T-cell (primary cell): ENCODE data around the gene TMEM44. TPM values are rescaled to one million over a fixed set of nuclear protein-coding genes. Genes with fewer than 3 reads are reported as not detected.

ENCODE experiments used
- ATAC-seq, 4 experiments: fragments of 200-7000 bp in 3 of 4; fragments of 150-1000 bp in 1 of 4; cut with Tn5 transposase; replicated peaks in 1 of 4; 1 replicate in 3 of 4; 2 replicates in 1 of 4; pipeline ENCODE4 v1.10.0; 2021; ENCODE audit warnings: moderate library complexity in 3 of 4, mild to moderate bottlenecking in 2 of 4, moderate number of reproducible peaks in 1 of 4
- CTCF ChIA-PET, 2 donors: fragments of 300-600 bp; sonication (Branson Sonifier 250); formaldehyde crosslinking; loops; one replicate each; lab custom pipeline; 2022; ENCODE audit warnings: antibody characterized with exemption in 2 of 2; lab: Charles Lee
- POLR2A ChIA-PET, 2 donors: fragments of 300-600 bp; sonication (Branson Sonifier 250); formaldehyde crosslinking; loops; one replicate each; lab custom pipeline; 2022; ENCODE audit warnings: antibody characterized with exemption in 2 of 2; lab: Charles Lee
- DNase-seq, 35 experiments: peaks; one replicate each; pipeline versions ENCODE4 v3.0.0 to v3.0.0-alpha.2; 2013 to 2023
- H3K27ac ChIP-seq: one replicate; pipeline ENCODE4 v1.5.1; 2013; ENCODE audit warnings: low read length
- H3K27me3 ChIP-seq, 2 experiments: replicated peaks in 1 of 2; 1 replicate in 1 of 2; 2 replicates in 1 of 2; pipeline versions ENCODE4 v1.6.1 to v1.7.0; 2013; ENCODE audit warnings: low read length in 1 of 2, mixed read lengths in 1 of 2; ENCODE audit not compliant: control insufficient read depth in 2 of 2, insufficient read depth in 2 of 2; ENCODE audit errors: extremely low read depth in 1 of 2
- H3K36me3 ChIP-seq, 2 donors: 1 replicate in 1 of 2; 2 replicates in 1 of 2; pipeline versions ENCODE4 v1.6.1 to v1.7.0; 2013; ENCODE audit warnings: low read length in 1 of 2; ENCODE audit not compliant: control insufficient read depth in 2 of 2, insufficient read depth in 1 of 2; ENCODE audit errors: extremely low read depth in 1 of 2
- H3K4me1 ChIP-seq, 2 experiments: 1 replicate in 1 of 2; 2 replicates in 1 of 2; pipeline versions ENCODE4 v1.6.1 to v1.7.0; 2013; ENCODE audit warnings: low read length in 2 of 2, mixed read lengths in 1 of 2; ENCODE audit not compliant: insufficient read depth in 2 of 2, control insufficient read depth in 1 of 2; ENCODE audit errors: extremely low read depth in 1 of 2
- H3K4me3 ChIP-seq, 2 donors: 1 replicate in 1 of 2; 2 replicates in 1 of 2; pipeline versions ENCODE4 v1.5.1 to v1.7.0; 2013; ENCODE audit warnings: mild to moderate bottlenecking in 2 of 2, low read length in 1 of 2, moderate library complexity in 1 of 2; ENCODE audit not compliant: control insufficient read depth in 1 of 2; ENCODE audit errors: extremely low read depth in 1 of 2
- H3K9me3 ChIP-seq: 2 replicates; pipeline ENCODE4 v1.7.0; 2013
- H3K27ac Mint-ChIP-seq, 2 donors: one replicate each; pipeline ENCODE4 v1.8.0; 2020 to 2021; ENCODE audit warnings: mild to moderate bottlenecking in 2 of 2, mixed read lengths in 2 of 2
- H3K27me3 Mint-ChIP-seq, 2 donors: one replicate each; pipeline ENCODE4 v1.8.0; 2021 to 2022; ENCODE audit warnings: mixed read lengths in 2 of 2
- H3K36me3 Mint-ChIP-seq: one replicate; pipeline ENCODE4 v1.8.0; 2021; ENCODE audit warnings: mixed read lengths
- H3K4me1 Mint-ChIP-seq, 3 donors: one replicate each; pipeline ENCODE4 v1.8.0; 2020 to 2022; ENCODE audit warnings: mixed read lengths in 3 of 3, mild to moderate bottlenecking in 1 of 3
- H3K4me3 Mint-ChIP-seq, 3 donors: one replicate each; pipeline ENCODE4 v1.8.0; 2020 to 2022; ENCODE audit warnings: mild to moderate bottlenecking in 3 of 3, mixed read lengths in 3 of 3, moderate library complexity in 3 of 3
- H3K9me3 Mint-ChIP-seq, 3 donors: one replicate each; pipeline ENCODE4 v1.8.0; 2020 to 2022; ENCODE audit warnings: mixed read lengths in 3 of 3
- WGBS: methylation state at CpG from one replicate; pipeline ENCODE4 v1.1.5; 2013; ENCODE audit warnings: missing lambda C conversion rate; ENCODE audit not compliant: insufficient coverage; 5-methylcytosine and 5-hydroxymethylcytosine counted together
- total RNA-seq, 35 experiments: library from RNA in 6 of 35; stranded (reverse) in 6 of 35; fragments of 120-200 nt in 1 of 35; gene quantifications; one replicate each; pipeline versions ENCODE4 v1.2.1 to v1.2.4 and lab custom pipeline; 2013 to 2026

Gene TMEM44
- total RNA-seq, 5 donors from 2014 or later (not counting 1 experiment from before 2014, with no cell fraction given), result 1.6 to 3.3 (median 2.3) TPM

DNA sequence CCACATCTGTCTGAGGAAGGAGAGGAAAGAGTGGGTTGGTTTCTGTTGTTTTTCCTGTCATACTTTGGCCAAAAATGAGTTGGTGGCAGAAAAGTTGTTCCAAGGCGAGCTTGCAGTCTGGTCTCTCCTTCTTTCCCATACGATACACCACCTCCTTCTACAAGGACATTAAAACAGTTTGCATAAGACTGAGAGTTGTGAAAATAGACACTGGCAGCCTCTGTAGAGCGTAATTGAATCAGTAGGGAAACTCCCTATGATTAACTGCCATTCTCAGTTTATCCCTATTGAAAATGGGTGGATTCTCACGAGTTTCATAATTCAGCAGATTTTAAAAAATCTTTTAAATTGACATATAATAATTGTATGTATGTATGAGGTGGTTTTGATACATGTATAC, 42.5 kb upstream of the TMEM44 start:
- H3K4me3 ChIP-seq, result no peak overlapping the region
- no peak overlapping the region for H3K27ac ChIP-seq
- H3K27me3 Mint-ChIP-seq, result peaks cover 0 to 5% of the 10 kb centered on the region in 2 donors
- H3K9me3 Mint-ChIP-seq, result no peaks in the 10 kb centered on the region
- no peaks in the 10 kb centered on the region for H3K27me3 ChIP-seq
- DNase-seq, result no peak
- ChIA-PET CTCF (interaction anchor here in 1 of 2 donors (1.1 kb wide), 1 partner anchor 9 kb away, joined by 3 read pairs; no protein-coding TSS in a partner anchor), POLR2A (no interaction called here)
- WGBS, result no CpG with 5 or more reads among the region's 4 CpGs
- no peak overlapping the region for H3K4me3 Mint-ChIP-seq
- H3K27ac Mint-ChIP-seq, result no peak overlapping the region
- ATAC-seq, result no peak
- no peaks in the 10 kb centered on the region for H3K36me3 Mint-ChIP-seq
- peaks cover 15 to 24% (median 18%) of the 10 kb centered on the region in 3 donors for H3K4me1 Mint-ChIP-seq
- no peaks in the 10 kb centered on the region for H3K9me3 ChIP-seq
- H3K4me1 ChIP-seq, result peaks cover 10 to 12% of the 10 kb centered on the region in 2 experiments
- H3K36me3 ChIP-seq, result no peaks in the 10 kb centered on the region

DNA sequence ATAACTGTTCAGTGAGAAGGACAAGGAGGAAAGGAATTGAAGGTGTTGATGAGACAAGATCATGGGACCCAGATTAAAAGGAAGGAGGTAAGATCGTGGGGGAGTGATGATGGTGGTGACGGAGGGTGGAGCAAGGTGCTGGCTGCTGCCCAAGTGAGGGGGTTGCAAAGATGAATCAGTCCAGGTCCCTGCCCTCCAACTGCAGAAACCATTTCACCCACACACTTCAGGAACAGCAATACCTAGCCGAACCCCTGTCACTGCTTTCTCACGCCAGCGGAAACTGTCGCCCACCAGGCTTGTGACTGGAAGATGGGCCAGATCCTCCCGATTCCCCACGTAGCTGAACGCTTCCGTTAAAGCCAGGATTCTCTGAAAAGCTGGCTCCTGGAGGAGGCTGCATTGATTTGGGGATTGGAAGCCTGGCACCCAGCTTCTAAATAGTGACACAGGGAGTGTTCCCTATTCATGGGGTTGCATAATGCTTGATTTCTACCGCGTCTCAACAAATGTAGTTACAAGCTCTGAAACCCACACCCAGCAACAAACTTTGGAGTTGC, 41.9 kb upstream of the TMEM44 start:
- POLR2A ChIA-PET, result no interaction called here
- no CpG with 5 or more reads among the region's 12 CpGs for WGBS
- no peak for ATAC-seq
- Mint-ChIP-seq H3K4me1 (peaks cover 20 to 28% (median 23%) of the 10 kb centered on the region in 3 donors), H3K27ac (no peak overlapping the region), H3K4me3 (peak overlapping the region in 1 of 3 donors; percentile 13), H3K9me3 (no peaks in the 10 kb centered on the region), H3K36me3 (peaks cover under 1% of the 10 kb centered on the region), H3K27me3 (peaks cover 0 to 5% of the 10 kb centered on the region in 2 donors)
- peaks cover 10 to 14% of the 10 kb centered on the region in 2 experiments for H3K4me1 ChIP-seq
- no peak overlapping the region for H3K4me3 ChIP-seq
- no peaks in the 10 kb centered on the region for H3K9me3 ChIP-seq
- H3K27ac ChIP-seq, result no peak overlapping the region
- no peaks in the 10 kb centered on the region for H3K36me3 ChIP-seq
- DNase-seq, result no peak
- no peaks in the 10 kb centered on the region for H3K27me3 ChIP-seq
- CTCF ChIA-PET, result interaction anchor here in 1 of 2 donors (0.6 to 4.7 kb wide), 4 partner anchors 7 to 600 kb away, joined by 3 to 46 read pairs (median 4); no protein-coding TSS in a partner anchor

DNA sequence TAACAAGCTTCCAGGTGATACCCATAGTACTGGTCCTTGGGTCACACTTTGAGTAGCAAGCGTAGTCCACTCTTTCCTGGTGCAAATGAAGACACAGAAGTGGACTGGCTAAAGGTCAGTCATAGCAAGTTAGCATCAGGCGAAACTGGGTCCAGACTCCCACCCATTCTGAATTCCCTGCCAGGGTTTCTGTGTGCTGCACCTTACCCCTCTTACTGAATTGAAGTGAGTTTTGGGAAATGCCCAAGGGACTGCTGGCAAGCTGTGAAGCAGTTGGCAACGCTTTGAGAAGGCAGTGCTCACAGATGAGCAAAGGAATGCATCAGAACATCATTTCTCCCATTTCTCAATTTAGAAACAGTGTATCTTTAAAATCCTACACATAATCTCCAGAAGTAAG, 40.5 kb upstream of the TMEM44 start:
- peak overlapping the region; percentile 14 to 99 (median 37) for H3K4me3 Mint-ChIP-seq
- no peak overlapping the region for H3K27ac Mint-ChIP-seq
- POLR2A ChIA-PET, result no interaction called here

DNA sequence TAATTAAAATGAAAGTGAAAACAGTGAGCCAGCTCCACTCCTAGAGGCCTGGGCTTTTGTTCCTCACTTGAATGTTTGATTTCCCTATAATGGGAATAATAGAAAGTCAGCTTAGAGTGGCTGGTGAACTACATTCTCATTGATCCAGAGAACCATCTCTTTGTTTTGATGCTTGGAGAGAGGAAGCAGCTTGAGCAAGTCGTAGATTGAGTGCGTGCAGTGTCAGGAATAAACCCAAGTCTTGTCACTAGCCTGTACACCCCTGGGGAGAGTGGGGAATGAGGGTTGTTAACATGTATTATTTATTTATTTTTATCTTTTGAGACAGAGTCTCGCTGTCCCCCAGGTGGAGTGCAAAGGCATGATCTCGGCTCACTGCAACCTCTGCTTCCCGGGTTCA, 39.7 kb upstream of the TMEM44 start:
- no peaks in the 10 kb centered on the region for H3K9me3 ChIP-seq
- DNase-seq, result peak in 1 of 35 experiments; percentile 20
- Mint-ChIP-seq H3K36me3 (peaks cover 18% of the 10 kb centered on the region), H3K4me1 (peaks cover 37 to 41% (median 38%) of the 10 kb centered on the region in 3 donors), H3K27me3 (peaks cover 0 to 5% of the 10 kb centered on the region in 2 donors), H3K4me3 (peak overlapping the region; percentile 98 to 99 (median 99)), H3K27ac (peak overlapping the region; percentile 71 to 99), H3K9me3 (no peaks in the 10 kb centered on the region)
- POLR2A ChIA-PET, result interaction anchor here (0.6 to 1.4 kb wide), 4 partner anchors 15 to 868 kb away, joined by 3 to 7 read pairs (median 3); no protein-coding TSS in a partner anchor
- peak overlapping the region; percentile 90 for H3K27ac ChIP-seq
- peaks cover 0 to 21% of the 10 kb centered on the region in 2 donors for H3K36me3 ChIP-seq
- no peaks in the 10 kb centered on the region for H3K27me3 ChIP-seq
- WGBS, result 88% methylated on average over 3 of the region's 5 CpGs
- CTCF ChIA-PET, result interaction anchor here (0.6 to 4.7 kb wide), 10 partner anchors 10 to 877 kb away, joined by 3 to 46 read pairs (median 11); partner anchors contain the start of genes FAM43A (in 1 of the 2) and XXYLT1 (in 1 of the 2)
- peak overlapping the region; percentile 68 to 95 for H3K4me3 ChIP-seq
- ATAC-seq, result no peak
- H3K4me1 ChIP-seq, result peaks cover 10 to 14% of the 10 kb centered on the region in 2 experiments

More for the DNA sequence above, 40.5 kb upstream of the TMEM44 start:
- Histone ChIP-seq H3K27me3 (no peaks in the 10 kb centered on the region), H3K27ac (no peak overlapping the region), H3K36me3 (peaks cover 0 to 13% of the 10 kb centered on the region in 2 donors), H3K9me3 (no peaks in the 10 kb centered on the region), H3K4me1 (peaks cover 10 to 14% of the 10 kb centered on the region in 2 experiments), H3K4me3 (no peak overlapping the region)
- ATAC-seq, result no peak
- DNase-seq, result no peak
- WGBS, result 80% methylated on average over 1 of the region's 3 CpGs
- H3K4me1 Mint-ChIP-seq, result peaks cover 32 to 38% (median 34%) of the 10 kb centered on the region in 3 donors
- CTCF ChIA-PET, result interaction anchor here (0.6 to 4.7 kb wide), 3 partner anchors 9 to 574 kb away, joined by 3 to 46 read pairs (median 8); no protein-coding TSS in a partner anchor
- peaks cover 0 to 5% of the 10 kb centered on the region in 2 donors for H3K27me3 Mint-ChIP-seq
- H3K36me3 Mint-ChIP-seq, result peaks cover 11% of the 10 kb centered on the region
- H3K9me3 Mint-ChIP-seq, result no peaks in the 10 kb centered on the region

GRCh38 chr3:194671900-194672808, 38.9 kb upstream of the TMEM44 start, which contains the start of gene LSG1:
Gene LSG1, minus strand, starts transcription at chr3:194672191. Its CDS starts 29 bp downstream, at chr3:194672162.
- ATAC-seq, result peak; percentile 95 to 96 (median 96)
- H3K4me1 Mint-ChIP-seq, result peaks cover 39 to 45% (median 42%) of the 10 kb centered on the region in 3 donors
- peaks cover 22% of the 10 kb centered on the region for H3K36me3 Mint-ChIP-seq
- ChIA-PET CTCF (interaction anchor here (0.7 to 4.7 kb wide), 18 partner anchors 8 to 934 kb away, joined by 3 to 46 read pairs (median 6); partner anchors contain the start of genes FAM43A (in 1 of the 2) and XXYLT1 (in 1 of the 2)), POLR2A (interaction anchor here (0.6 to 1.4 kb wide), 11 partner anchors 10 to 869 kb away, joined by 3 to 7 read pairs (median 3); no protein-coding TSS in a partner anchor)
- peak within 1 kb of the TSS; percentile 98 to 99 (median 99) for H3K4me3 Mint-ChIP-seq
- peak within 1 kb of the TSS; percentile 68 to 95 for H3K4me3 ChIP-seq
- H3K9me3 ChIP-seq, result no peaks in the 10 kb centered on the region
- peaks cover 10 to 14% of the 10 kb centered on the region in 2 experiments for H3K4me1 ChIP-seq
- under 1% methylated on average over 44 of the region's 57 CpGs for WGBS
- peak within 1 kb of the TSS; percentile 98 to 99 for H3K27ac Mint-ChIP-seq
- peak; percentile 77 to 97 (median 87) for DNase-seq
- peaks cover 0 to 24% of the 10 kb centered on the region in 2 donors for H3K36me3 ChIP-seq
- peak within 1 kb of the TSS; percentile 90 for H3K27ac ChIP-seq
- no peaks in the 10 kb centered on the region for H3K9me3 Mint-ChIP-seq
- peaks cover 0 to 5% of the 10 kb centered on the region in 2 donors for H3K27me3 Mint-ChIP-seq
- H3K27me3 ChIP-seq, result no peaks in the 10 kb centered on the region
